Ishikawa (cell line): ENCODE measurements around the gene TJP2.

ENCODE experiments used
- CREB1 ChIP-seq: IDR thresholded peaks from 2 replicates; pipeline ENCODE4 v1.6.1; 2012; ENCODE audit warnings: low read depth
- EGR1 ChIP-seq: IDR thresholded peaks from 2 replicates; pipeline ENCODE4 v1.6.1; 2012
- EP300 ChIP-seq: IDR thresholded peaks from 2 replicates; pipeline ENCODE4 v1.6.1; 2012; ENCODE audit warnings: borderline replicate concordance
- FOXM1 ChIP-seq: IDR thresholded peaks from 2 replicates; pipeline ENCODE4 v1.6.1; 2012; ENCODE audit warnings: low read depth, borderline replicate concordance
- NFIC ChIP-seq: IDR thresholded peaks from 2 replicates; pipeline ENCODE4 v1.6.1; 2012
- RAD21 ChIP-seq: IDR thresholded peaks from 2 replicates; pipeline ENCODE4 v1.6.1; 2012; ENCODE audit warnings: low read depth
- TAF1 ChIP-seq: IDR thresholded peaks from 2 replicates; pipeline ENCODE4 v1.6.1; 2012; ENCODE audit warnings: low read depth, mild to moderate bottlenecking
- TCF12 ChIP-seq: IDR thresholded peaks from 2 replicates; pipeline ENCODE4 v1.6.1; 2012; ENCODE audit warnings: low read depth
- TEAD4 ChIP-seq: IDR thresholded peaks from 2 replicates; pipeline ENCODE4 v1.6.1; 2012
- YY1 ChIP-seq: IDR thresholded peaks from 2 replicates; pipeline ENCODE4 v1.6.1; 2012; ENCODE audit warnings: low read depth
- TF ChIP-seq, protein P1 (sequence below): IDR thresholded peaks from 2 replicates; pipeline ENCODE4 v1.6.1; 2012
- TF ChIP-seq, protein P2 (sequence below): IDR thresholded peaks from 2 replicates; pipeline ENCODE4 v1.6.1; 2012; ENCODE audit warnings: low read depth, mild to moderate bottlenecking
- TF ChIP-seq, protein P3 (sequence below): IDR thresholded peaks from 2 replicates; pipeline ENCODE4 v1.6.1; 2012

DNA sequence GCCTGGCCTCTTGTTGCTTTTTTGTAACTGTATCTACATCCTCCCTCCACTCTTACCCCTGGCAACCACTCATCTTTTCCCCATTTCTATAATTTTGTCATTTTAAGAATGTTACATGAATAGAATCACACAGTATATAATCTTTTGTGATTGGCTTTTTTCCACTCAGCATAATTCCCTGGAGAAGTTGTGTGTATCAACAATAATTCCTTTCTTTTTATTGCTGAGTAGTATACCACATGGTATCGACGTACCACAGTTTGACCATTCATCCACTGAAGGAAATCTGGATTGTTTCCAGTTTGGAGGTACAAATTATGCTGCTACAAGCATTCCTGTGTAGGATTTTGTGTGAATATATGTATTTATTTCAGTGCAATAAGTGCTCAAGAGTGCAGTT, 129.3 kb downstream of the TJP2 start:
- TF ChIP-seq, protein P1, sequence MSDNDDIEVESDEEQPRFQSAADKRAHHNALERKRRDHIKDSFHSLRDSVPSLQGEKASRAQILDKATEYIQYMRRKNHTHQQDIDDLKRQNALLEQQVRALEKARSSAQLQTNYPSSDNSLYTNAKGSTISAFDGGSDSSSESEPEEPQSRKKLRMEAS, result no peak
- TF ChIP-seq EGR1 (no peak), TEAD4 (no peak), EP300 (no peak), YY1 (no peak), TCF12 (no peak), NFIC (no peak), TAF1 (no peak), FOXM1 (no peak), RAD21 (no peak), CREB1 (no peak)
- TF ChIP-seq, protein P2, sequence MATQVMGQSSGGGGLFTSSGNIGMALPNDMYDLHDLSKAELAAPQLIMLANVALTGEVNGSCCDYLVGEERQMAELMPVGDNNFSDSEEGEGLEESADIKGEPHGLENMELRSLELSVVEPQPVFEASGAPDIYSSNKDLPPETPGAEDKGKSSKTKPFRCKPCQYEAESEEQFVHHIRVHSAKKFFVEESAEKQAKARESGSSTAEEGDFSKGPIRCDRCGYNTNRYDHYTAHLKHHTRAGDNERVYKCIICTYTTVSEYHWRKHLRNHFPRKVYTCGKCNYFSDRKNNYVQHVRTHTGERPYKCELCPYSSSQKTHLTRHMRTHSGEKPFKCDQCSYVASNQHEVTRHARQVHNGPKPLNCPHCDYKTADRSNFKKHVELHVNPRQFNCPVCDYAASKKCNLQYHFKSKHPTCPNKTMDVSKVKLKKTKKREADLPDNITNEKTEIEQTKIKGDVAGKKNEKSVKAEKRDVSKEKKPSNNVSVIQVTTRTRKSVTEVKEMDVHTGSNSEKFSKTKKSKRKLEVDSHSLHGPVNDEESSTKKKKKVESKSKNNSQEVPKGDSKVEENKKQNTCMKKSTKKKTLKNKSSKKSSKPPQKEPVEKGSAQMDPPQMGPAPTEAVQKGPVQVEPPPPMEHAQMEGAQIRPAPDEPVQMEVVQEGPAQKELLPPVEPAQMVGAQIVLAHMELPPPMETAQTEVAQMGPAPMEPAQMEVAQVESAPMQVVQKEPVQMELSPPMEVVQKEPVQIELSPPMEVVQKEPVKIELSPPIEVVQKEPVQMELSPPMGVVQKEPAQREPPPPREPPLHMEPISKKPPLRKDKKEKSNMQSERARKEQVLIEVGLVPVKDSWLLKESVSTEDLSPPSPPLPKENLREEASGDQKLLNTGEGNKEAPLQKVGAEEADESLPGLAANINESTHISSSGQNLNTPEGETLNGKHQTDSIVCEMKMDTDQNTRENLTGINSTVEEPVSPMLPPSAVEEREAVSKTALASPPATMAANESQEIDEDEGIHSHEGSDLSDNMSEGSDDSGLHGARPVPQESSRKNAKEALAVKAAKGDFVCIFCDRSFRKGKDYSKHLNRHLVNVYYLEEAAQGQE, result no peak
- TF ChIP-seq, protein P3, sequence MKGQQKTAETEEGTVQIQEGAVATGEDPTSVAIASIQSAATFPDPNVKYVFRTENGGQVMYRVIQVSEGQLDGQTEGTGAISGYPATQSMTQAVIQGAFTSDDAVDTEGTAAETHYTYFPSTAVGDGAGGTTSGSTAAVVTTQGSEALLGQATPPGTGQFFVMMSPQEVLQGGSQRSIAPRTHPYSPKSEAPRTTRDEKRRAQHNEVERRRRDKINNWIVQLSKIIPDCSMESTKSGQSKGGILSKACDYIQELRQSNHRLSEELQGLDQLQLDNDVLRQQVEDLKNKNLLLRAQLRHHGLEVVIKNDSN, result no peak
